ENCODE measurements around the gene GGN. TPM values are rescaled to one million over a fixed set of nuclear protein-coding genes. Genes with fewer than 3 reads are reported as not detected.

Gene GGN
- total and polyA plus RNA-seq, 7 donors = 0.04 to 0.34 (median 0.19) TPM; not detected in 3

DNA sequence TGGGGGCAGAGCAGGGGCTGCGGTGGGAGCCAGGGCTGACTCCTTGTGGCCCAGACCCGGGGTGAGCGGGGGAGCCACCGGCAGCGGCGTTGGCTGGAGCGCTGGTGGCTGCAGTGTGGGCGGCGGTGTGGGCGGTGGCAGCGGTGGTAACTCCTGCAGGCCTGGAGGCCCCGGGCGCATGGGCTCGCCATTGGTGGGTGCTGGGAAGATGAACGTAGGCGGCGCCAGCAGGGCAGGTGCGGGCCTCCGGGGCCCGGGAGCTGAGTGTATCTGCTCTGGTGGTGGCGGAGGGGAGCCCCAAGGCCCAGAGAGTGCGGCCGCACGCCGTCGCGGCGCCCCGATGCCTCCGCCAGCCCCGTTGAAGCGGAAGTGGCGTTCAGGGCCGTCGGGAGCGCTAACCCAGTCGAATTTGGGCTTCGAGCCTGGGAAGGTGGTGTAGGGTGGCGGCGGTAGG lies 2.0 kb downstream of the GGN start:
- Histone ChIP-seq H3K27ac (no peak overlapping the region), H3K27me3 (ENCODE audit: insufficient read depth in 3 of 3, low read length in 2 of 3) (peaks cover 0 to 3% (median 0%) of the 10 kb centered on the region in 3 donors), H3K9me3 (no peaks in the 10 kb centered on the region), H3K4me3 (no peak overlapping the region), H3K36me3 (ENCODE audit: insufficient read depth in 1 of 2, low read depth in 1 of 2) (peaks cover 23 to 56% of the 10 kb centered on the region in 2 donors), H3K4me1 (peaks cover 21% of the 10 kb centered on the region)
- ATAC-seq (peak in 3 of 4 donors; percentile 2 to 10 (median 2)), DNase-seq (peak in 1 of 2 donors; percentile 72)
- TF ChIP-seq, protein P1, sequence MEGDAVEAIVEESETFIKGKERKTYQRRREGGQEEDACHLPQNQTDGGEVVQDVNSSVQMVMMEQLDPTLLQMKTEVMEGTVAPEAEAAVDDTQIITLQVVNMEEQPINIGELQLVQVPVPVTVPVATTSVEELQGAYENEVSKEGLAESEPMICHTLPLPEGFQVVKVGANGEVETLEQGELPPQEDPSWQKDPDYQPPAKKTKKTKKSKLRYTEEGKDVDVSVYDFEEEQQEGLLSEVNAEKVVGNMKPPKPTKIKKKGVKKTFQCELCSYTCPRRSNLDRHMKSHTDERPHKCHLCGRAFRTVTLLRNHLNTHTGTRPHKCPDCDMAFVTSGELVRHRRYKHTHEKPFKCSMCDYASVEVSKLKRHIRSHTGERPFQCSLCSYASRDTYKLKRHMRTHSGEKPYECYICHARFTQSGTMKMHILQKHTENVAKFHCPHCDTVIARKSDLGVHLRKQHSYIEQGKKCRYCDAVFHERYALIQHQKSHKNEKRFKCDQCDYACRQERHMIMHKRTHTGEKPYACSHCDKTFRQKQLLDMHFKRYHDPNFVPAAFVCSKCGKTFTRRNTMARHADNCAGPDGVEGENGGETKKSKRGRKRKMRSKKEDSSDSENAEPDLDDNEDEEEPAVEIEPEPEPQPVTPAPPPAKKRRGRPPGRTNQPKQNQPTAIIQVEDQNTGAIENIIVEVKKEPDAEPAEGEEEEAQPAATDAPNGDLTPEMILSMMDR (IDR thresholded peaks at IDR 0.05) = no peak
- intact Hi-C loops (cut with DNase I) = no loop called here
- 60 to 72% (median 69%) methylated on average over 34 to 40 of the region's 40 CpGs for WGBS, 3 donors

- no peak for DNase-seq
- peak in 1 of 4 donors; percentile 1 for ATAC-seq
- H3K4me1 ChIP-seq = peaks cover 21% of the 10 kb centered on the region
- 79 to 83% (median 83%) methylated on average over 37 to 40 of the region's 40 CpGs for WGBS, 3 donors
- H3K4me3 ChIP-seq = no peak overlapping the region
- TF ChIP-seq, protein P1 (IDR thresholded peaks at IDR 0.05) = no peak
- no peaks in the 10 kb centered on the region for H3K9me3 ChIP-seq
- intact Hi-C loops (cut with DNase I) = no loop called here
- H3K27ac ChIP-seq = no peak overlapping the region
- peaks cover 0 to 3% (median 0%) of the 10 kb centered on the region in 3 donors for H3K27me3 ChIP-seq (ENCODE audit: insufficient read depth in 3 of 3, low read length in 2 of 3)
- peaks cover 23 to 62% of the 10 kb centered on the region in 2 donors for H3K36me3 ChIP-seq (ENCODE audit: insufficient read depth in 1 of 2, low read depth in 1 of 2)
Observed at GRCh38 chr19:38385057-38385803, 2.6 kb downstream of the GGN start.

DNA sequence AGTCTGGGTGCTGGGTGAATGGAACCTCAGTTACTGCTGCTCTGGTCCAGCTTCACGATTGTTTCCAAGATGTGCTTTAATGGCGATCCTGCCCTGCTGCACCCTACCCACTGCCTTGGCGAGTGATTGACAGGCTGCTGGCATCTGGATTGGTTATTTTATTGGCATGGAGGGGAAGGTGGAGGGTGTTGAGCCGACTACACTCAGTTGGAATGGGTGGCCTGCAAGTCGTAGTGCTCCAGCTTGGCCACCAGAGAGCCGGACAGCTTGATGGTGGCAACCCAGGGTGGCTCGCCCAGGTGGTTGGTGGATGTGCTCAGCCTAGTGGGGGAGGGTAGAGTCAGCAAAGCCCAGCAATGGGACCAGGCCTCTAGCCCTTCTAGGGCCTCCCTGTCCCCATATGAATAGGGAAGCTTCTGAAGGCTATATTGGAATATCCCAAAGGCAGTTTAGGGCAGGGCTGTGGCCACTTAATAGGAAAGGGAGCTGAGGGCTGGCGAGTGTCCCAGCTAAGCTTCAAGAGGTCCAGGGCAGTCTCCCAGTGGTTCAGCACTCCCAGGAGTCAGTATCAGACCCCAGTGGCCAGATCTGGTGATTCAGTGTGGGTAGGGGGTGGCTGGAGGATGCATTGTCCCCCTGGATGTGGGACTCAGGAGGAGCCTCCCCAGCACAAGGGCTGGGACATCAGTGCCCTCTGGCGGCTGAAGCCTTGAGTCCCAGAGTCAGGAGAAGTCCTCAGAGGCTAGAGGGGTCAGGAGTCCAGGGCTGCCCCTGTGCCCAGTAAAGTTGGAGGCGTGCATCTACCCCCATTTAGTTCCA lies 3.4 kb downstream of the GGN start:
- no peak overlapping the region for H3K27ac ChIP-seq
- TF ChIP-seq, protein P1 (IDR thresholded peaks at IDR 0.05) = no peak
- peaks cover 0 to 3% (median 0%) of the 10 kb centered on the region in 3 donors for H3K27me3 ChIP-seq (ENCODE audit: insufficient read depth in 3 of 3, low read length in 2 of 3)
- WGBS, 3 donors = 78 to 84% (median 82%) methylated on average over 10 of the region's 10 CpGs
- H3K9me3 ChIP-seq = no peaks in the 10 kb centered on the region
- ATAC-seq (peak in 1 of 4 donors; percentile 0), DNase-seq (no peak)
- H3K36me3 ChIP-seq (ENCODE audit: insufficient read depth in 1 of 2, low read depth in 1 of 2) = peaks cover 25 to 70% of the 10 kb centered on the region in 2 donors
- no peak overlapping the region for H3K4me3 ChIP-seq
- intact Hi-C loops (cut with DNase I) = no loop called here
- H3K4me1 ChIP-seq = peaks cover 21% of the 10 kb centered on the region

- DNase-seq = no peak
- Histone ChIP-seq H3K36me3 (ENCODE audit: insufficient read depth in 1 of 2, low read depth in 1 of 2) (peaks cover 30 to 76% of the 10 kb centered on the region in 2 donors), H3K27ac (no peak overlapping the region), H3K9me3 (no peaks in the 10 kb centered on the region), H3K27me3 (ENCODE audit: insufficient read depth in 3 of 3, low read length in 2 of 3) (peaks cover 0 to 3% (median 0%) of the 10 kb centered on the region in 3 donors), H3K4me3 (no peak overlapping the region), H3K4me1 (peaks cover 21% of the 10 kb centered on the region)
- ATAC-seq = no peak
- 86 to 100% (median 91%) methylated on average over 2 of the region's 2 CpGs for WGBS, 3 donors
- intact Hi-C loops (cut with DNase I) = no loop called here
- TF ChIP-seq, protein P1 (IDR thresholded peaks at IDR 0.05) = no peak
Observed at GRCh38 chr19:38383743-38384142, 4.1 kb downstream of the GGN start.

Data from psoas muscle (tissue), 8 donors.